Fibroblast of lung (primary cell): ENCODE results near the gene ZDHHC14.

Source experiments
- CTCF ChIP-seq, 2 donors: IDR thresholded peaks in 1 of 2; conservative IDR thresholded peaks in 1 of 2; 1 replicate in 1 of 2; 2 replicates in 1 of 2; pipeline ENCODE4 v1.5.1; 2011 to 2012; ENCODE audit warnings: low read length in 2 of 2, control low read depth in 1 of 2, inconsistent platforms in 1 of 2, low read depth in 1 of 2, mild to moderate bottlenecking in 1 of 2
- EZH2 ChIP-seq: IDR thresholded peaks from 2 replicates; pipeline ENCODE4 v1.5.1; 2012; ENCODE audit warnings: low read length, control low read depth, mild to moderate bottlenecking; ENCODE audit errors: missing control alignments

- TF ChIP-seq CTCF (conservative IDR thresholded peaks at IDR 0.05 in 1 of 2, IDR thresholded peaks at IDR 0.05 in 1 of 2; ENCODE audit: low read depth in 1 of 2, low read length in 2 of 2) (no peak), EZH2 (no peak)
Observed at GRCh38 chr6:157707576-157707975, 326.6 kb downstream of the ZDHHC14 start.
